Stimulated activated CD8-positive, alpha-beta memory T cell treated with anti-CD3 and anti-CD28 coated beads, Interleukin-4, amount 100 ng/mL, for 1 hour (primary cell): Measurements from ENCODE around the gene ZNF506.
"Not testable (repeated sequence)": the region's sequence is repeated elsewhere in the genome, so short reads cannot be mapped to it uniquely, and the experiment has no call there.

ENCODE experiments used
- DNase-seq, 2 donors: peaks; one replicate each; pipeline ENCODE4 v3.0.0-alpha.2; 2020; ENCODE audit warnings: low read depth in 2 of 2, low spot score in 1 of 2

Gene ZNF506

DNA sequence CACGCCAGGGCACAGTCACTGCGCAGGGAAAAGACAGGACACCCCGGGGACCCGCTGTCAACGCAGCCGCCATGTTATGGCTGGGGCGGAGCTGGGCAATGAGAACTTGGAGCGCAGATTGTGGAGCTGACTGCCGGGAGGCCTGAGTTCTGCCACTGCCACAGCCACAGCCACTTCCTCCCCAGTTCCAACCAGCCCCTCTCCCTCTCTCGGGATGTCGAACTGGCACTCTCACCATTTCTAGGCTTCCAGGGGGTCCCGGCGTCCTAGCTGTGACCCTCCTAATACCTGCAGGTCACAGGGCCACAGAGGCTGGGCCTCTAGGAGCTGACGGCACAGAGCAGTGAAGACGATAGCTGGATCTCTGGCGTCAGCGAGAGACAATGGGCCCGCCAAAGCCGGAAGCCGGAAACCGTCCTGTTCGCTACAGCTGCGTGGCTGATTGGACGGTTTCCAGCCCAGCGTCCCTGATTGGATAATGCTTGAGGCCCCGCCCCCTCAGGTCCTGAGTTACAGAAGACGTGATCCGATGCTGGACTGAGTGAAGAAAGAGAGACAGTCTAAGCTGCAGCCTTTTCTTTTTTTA lies at the start of gene ZNF506:
Gene ZNF506 (minus strand): TSS at position 385 of the 586 bp plus-strand sequence. CDS start 147 bp downstream, at position 238.
- peak; percentile 93 to 96 for DNase-seq

DNA sequence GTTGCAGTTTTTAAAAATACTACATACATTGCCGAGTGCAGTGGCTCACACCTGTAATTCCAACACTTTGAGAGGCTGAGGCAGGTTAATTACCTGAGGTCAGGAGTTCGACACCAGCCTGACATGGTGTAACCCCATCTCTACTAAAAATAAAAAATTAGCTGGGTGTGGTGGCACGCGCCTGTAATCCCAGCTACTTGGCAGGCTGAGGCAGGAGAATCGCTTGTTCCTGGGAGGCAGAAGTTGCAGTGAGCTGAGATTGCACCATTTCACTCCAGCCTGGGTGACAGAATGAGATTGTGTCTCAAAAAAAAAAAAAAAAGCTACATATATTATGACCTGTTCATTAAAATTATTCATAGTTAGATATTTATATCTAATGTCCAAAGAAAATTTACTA lies 48.5 kb upstream of the ZNF506 start:
- DNase-seq = not testable (repeated sequence)

DNA sequence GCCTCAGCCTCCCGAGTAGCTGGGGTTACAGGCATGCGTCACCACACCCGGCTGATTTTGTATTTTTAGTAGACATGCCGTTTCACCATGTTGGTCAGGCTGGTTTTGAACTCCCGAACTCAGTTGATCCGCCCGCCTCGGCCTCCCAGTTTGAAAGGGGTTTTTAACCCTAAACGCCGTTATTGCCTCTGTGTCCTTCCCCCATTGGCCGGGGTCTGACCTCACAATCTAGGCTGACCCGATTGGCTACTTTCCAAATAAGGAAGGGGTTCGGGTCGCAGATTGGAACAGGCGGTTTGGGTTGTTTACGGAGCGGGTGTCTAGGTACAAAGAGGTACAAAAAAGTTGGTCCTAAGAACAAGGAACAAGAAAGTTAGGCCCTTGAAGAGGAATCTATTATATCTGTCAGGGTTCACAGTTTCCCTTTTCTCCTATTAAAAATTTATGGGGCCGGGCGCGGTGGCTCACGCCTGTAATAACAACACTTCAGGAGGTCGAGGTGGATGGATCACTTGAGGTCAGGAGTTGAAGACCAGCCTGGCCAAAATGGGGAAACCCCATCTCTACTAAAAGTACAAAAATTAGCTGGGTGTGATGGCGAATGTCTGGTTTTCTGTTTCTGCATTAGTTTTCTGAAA lies 45.2 kb upstream of the ZNF506 start:
- peak in 1 of 2 donors; percentile 11 for DNase-seq

DNA sequence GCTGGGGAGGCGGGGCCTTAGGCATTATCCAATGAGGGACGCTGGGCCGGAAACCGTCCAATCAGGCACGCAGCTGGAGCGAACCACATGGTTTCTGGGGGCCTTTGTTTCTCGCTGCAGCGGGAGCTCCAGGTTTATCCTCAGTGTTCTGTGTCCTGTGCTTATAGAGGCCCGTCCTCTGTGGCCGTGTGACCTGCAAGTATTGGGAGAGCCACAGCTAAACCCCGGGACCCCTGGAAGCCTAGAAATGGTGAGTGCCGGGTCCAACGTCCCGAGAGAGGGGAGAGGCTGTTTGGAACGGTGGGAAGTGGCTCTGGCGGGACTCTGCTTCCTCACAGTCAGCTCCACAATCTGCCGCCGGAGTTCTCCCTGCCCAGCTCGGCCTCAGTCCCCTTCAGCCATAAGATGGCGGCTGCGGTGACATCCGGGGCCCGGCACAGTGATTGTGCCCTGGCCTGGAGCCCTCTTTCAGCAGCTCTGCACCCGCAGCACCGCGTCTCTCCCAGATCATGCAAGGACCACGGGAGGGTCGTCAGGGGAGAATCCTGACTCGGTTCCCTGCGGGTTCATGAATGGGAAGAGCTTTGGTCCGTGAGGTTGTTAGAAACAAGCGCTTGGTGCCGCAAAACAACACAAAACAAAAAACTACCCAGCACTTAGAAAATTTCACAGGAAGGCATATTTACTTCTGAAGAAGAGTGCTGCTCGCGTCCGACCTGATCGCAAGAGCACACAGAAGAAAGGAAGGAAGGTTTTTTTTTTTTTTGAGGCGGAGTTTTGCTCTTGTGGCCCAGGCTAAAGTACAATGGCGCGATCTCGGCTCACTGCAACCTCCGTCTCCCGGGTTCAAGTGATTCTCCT lies 44.4 kb upstream of the ZNF506 start, which contains the start of gene ZNF253:
Gene ZNF253 (plus strand): TSS at position 133 of the 861 bp plus-strand sequence. CDS start 115 bp downstream, at position 248.
- DNase-seq = peak; percentile 85 to 90

DNA sequence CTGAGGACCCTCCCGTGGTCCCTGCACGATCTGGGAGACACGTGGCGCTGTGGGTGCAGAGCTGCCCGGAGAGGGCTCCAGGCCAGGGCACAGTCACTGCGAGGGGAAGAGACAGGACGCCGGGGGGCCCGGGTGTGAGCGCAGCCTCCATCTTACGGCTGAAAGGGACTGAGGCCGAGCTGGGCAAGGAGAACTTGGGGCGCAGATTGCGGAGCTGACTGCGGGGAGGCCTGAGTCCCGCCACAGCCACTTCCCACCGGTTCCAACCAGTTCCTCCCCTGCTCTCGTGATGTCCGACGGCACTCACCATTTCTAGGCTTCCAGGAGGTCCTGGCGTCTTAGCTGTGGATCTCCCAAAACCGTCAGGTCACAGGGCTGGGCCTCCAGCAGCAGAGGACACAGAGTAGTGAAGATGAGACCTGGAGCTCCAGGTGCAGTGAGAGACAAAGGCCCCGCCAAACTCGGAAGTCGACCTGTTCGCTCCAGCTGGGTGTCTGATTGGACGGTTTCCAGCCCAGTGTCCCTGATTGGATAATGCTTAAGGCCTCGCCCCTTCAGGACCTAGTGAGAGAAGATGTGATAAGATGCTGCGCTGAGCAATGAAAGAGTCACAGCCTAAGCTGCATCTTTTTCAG lies 39.3 kb upstream of the ZNF506 start:
- peak in 1 of 2 donors; percentile 25 for DNase-seq

DNA sequence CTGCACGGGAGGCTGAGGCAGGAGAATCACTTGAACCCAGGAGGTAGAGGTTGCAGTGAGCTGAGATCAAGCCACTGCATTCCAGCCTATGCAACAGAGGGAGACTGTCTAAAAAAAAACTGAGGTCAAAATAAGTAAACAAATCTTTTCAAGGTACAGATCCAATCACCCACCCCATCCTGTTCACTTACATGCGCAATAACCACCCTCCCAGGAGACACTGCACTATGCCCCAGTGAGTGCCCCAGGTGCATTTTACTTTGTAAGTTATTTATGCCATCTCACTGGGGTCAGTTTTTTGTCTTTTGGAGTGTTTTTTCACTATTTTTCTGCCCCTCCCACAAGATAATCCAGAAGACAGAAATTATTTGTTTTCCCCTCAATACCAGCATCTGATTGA lies 37.2 kb upstream of the ZNF506 start:
- no peak for DNase-seq

DNA sequence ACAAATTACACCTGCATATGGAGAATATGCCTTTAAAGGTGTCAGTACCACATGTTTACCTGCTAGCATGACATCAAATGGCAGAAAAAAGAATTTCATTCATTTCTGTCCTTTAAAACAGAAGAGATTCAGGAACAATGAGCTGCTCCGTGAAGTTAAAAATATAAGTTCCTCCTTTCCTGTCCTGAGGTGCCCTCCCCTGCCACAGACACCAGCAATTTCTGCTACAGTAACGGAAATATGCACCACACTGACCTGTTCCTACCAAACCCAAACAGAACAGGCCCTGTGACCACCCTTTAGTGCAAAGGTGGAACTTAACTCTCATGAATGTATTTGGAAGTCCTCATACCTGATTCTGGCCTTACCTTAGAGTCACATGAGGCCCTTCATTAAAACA lies 30.2 kb upstream of the ZNF506 start:
- DNase-seq = not testable (repeated sequence)

DNA sequence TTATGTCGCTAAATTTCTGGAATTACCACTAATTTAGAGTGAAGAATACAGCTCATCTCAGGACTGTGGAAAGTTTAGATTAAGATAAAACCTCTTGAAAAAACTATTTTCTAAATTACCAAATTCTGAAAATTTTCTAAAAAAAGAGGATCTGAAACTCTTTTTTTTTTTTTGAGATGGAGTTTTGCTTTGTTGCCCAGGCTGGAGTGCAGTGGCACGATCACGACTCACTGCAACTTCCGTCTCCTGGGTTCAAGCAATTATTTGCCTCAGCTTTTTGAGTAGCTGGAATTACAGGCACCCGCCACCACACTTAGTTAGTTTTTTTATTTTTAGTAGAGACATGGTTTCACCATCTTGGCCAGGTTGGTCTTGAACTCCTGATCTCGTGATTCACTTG lies 27.5 kb upstream of the ZNF506 start:
- no peak for DNase-seq

DNA sequence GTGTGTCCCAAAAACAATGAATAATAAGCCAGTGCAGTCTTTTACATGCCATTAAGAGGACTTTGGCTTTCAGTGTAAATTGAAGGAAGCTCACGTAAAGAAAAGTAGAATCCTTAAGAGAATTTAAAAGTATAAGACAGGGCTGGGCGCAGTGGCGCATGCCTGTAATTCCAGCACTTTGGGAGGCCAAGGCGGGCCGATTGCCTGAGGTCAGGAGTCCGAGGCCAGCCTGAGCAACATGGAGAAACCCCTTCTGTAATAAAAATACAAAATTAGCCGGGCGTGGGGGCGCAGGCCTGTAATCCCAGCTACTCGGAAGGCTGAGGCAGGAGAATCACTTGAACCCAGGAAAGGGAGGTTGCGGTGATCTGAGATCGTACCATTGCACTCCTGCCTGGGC lies 26.2 kb upstream of the ZNF506 start:
- DNase-seq = no peak

DNA sequence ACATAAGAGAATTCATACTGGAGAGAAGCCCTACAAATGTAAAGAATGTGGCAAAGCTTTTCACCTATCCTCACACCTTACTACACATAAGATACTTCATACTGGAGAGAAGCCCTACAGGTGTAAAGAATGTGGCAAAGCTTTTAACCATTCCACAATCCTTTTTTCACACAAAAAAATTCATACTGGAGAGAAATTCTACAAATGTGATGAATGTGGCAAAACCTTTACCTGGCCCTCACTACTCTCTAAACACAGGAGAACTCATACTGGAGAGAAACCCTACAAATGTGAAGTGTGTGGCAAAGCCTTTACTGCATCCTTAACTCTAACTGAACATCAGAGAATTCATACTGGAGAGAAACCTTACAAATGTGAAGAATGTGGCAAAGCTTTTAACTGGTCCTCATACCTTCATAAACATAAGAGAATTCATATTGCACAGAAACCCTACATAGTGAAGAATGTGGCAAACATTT lies 14.0 kb upstream of the ZNF506 start:
- no peak for DNase-seq

DNA sequence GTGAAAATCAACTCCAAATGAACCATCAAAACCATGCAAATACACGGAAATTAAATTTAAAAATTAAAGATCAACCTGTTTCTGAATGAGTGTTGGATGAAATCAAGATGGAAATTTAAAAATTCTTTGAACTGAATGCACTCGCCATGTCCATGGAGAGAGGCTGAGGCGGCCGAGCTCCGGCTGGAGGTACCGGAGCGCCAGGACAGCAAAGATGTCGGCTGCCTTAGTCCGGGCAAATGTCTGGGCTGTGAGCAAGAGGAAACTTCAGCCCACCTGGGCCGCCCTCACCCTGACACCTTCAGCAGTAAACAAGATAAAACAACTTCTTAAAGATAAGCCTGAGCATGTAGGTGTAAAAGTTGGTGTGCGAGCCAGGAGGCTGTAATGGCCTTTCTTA lies 5.3 kb upstream of the ZNF506 start:
- no peak for DNase-seq

DNA sequence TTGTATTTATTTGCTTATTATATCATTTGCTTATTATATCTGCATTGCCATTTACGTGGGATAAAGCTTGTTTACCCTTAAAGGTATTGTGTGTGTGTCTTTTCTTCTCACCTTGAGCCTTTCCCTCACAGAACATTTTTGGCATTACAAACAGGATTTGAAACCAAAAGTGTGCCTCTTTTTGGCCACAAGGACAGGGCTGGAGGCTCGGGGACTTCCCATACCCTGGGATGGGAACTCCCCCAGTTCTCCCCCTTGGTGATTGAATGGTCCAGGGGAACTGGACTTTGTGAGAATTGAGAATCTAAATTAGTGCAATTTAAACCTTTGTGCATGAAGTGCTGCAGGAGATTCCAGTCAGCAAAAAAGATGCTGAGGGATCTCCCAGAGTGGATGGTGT lies 2.4 kb upstream of the ZNF506 start:
- no peak for DNase-seq

DNA sequence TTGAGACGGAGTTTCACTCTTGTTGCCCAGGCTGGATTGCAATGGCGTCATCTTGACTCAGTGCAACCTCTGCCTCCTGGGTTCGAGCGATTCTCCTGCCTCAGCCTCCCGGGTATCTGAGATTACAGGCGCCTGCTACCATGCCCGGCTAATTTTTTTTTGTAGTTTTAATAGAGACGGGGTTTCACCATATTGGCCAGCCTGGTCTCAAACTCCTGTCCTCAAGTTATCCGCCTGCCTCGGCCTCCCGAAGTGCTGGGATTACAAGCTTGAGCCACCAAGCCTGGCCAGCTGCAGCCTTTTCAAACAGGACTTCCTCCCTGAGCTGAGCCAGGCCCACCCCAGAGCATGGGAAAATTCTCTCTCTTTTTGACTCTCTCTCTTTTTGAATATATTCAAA lies 426 bp upstream of the ZNF506 start:
- DNase-seq = not testable (repeated sequence)

DNA sequence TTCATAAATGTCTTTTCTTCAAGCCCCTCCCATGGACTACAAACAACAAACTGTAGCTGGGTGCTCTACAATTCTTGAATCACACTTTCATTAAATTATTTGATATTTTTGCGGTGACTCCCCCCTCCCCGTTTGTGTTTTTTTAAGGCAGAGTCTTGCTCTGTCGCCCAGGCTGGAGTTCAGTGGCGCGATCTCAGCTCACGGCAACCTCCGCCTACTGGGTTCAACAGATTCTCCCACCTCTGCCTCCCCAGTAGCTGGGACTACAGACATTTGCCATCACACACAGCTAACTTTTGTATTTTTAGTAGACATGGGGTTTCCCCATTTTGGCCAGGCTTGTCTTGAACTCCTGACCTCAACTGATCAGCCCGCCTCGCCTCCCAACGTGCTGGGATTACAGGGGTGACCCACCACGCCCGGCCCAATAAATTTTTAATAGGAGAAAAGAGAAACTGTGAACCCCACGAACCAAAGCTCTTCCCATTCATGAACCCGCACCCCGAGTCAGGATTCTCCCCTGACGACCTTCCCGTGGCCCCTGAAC lies 703 bp downstream of the ZNF506 start:
- no peak for DNase-seq

DNA sequence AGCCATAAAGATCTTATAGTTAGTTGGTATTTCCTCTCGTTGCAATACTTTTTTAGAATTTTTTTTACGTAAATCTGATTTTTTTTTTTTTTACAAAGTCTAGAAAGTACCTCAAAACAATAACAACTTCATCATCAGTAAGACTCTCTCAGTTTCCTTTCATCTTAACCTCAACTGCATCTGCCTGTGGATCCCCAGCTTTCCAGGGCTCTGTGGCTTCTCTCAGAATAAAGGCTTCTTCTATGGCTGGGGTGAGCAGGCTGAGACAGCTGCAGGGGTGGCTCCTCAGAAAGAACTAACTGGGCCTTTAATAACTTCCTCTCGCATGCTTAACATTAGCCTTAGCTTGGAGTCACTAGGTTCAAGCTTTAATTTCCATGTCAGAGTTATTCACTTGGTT lies 4.2 kb downstream of the ZNF506 start:
- DNase-seq = peak in 1 of 2 donors; percentile 23

DNA sequence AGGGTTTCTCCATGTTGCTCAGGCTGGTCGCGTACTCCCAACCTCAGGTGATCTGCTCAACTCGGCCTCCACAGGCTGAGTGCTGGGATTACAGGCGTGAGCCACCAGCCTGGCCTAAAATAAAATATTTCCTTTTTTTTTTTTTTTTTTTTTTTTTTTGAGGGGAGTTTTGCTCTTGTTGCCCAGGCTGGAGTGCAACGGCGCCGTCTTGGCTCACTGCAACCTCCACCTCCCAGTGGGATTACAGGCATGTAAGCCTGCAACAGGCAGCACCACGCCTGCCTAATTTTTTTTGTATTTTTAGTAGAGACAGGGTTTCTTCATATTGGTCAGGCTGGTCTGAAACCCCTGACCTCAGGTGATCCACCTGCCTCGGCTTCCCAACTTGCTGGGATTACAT lies 4.9 kb downstream of the ZNF506 start:
- no peak for DNase-seq

DNA sequence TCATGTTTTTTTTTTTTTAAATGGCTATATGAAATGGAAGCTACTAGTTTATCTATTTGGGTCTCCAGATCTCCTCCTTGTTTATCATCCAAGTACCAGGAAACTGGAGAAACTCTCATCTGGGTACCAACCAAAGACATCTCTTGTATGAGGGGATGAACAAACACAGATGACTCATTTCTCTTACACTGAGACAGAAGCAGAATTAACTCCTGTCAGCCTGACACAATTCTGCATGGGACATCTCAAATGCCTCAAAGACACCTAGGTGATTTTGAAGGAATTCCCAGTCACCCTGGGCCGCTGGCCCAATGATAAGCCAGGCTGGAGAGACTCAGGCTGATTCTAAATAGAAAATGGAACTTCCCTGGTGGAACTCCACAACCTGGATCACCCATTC lies 9.6 kb downstream of the ZNF506 start:
- DNase-seq = not testable (repeated sequence)

DNA sequence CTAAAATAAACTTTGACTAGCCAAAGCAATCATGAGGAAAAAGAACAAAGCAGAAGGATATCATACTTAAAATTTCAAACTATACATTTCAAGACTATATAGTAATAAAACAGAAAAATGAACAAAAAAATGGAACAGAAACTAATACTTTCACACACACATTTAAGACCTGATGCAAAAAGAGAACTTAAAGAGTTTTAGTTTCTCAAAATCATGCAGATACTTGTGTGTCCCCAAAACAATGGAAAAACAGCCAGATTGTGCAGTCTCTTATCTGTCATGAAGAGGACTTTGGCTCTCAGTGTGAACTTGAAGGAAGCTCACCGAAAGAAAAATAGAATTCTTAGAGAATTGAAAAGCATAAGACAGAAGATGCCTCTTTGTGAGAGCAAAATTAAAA lies 16.1 kb downstream of the ZNF506 start:
- DNase-seq = no peak

DNA sequence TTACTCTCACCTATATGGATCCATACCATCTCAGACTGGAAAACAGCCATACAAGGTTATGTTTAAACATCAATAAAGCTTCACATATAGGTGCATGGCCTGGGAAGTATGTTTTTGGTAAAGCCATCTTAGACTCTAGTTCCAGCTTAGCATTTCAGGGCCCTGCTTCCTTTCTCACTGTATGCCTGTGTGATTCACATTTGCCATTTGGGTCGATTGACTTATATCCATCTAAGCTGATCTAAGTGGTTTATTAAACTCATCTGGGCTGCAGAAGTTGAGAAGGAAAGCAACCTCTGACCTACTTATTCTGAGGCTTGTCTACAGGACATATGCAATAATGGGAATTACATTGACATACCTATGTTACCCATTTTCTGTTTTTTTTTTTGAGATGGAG lies 33.5 kb downstream of the ZNF506 start:
- DNase-seq = no peak

DNA sequence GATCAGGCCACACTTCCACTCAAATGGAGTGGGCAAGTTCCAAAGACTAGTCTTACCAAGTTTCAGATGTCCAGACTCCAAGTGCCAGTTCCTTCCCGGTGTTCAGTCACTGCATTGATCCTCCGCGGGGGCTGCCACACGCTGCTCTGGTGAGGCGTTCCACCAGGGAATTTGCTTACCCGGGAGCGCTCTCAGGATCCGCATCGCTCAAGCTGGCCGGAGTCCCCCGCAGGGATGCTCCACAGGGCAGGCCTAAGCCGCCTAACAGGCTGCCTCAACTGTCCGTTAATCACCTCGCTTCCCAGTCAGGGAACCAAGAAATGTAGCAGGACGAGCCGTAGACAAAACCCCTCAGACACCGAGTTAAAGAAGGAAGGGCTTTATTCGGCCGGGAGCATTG lies 36.1 kb downstream of the ZNF506 start:
- not testable (repeated sequence) for DNase-seq

DNA sequence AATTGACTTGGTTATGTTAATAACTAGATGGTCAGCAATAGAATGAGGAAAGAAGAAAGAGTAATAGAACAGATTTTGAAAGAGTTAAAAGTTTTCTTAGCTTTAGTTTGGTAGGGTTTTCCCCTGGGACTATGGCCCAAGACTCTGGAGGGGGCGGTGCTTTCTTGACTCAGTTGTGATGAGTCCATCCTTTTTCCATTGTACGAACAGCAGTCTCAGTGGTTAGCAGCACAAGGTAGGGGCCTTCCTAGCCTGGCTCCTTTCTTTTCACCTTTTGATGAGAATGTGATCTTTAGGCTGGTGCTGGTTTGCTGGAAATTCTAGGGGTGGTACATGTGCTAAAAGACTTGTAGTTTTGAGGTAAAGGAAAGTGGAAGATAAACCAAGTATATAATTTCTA lies 38.8 kb downstream of the ZNF506 start:
- DNase-seq = no peak
